ENCODE data around the gene GCN1. TPM values are rescaled to one million over a fixed set of nuclear protein-coding genes. Genes with fewer than 3 reads are reported as not detected.
"Not testable (repeated sequence)": the region's sequence is repeated elsewhere in the genome, so short reads cannot be mapped to it uniquely, and the experiment has no call there.

The GCN1 gene
- total RNA-seq, 1 experiment from 2014 or later, result 27.0 TPM

GRCh38 chr12:120213758-120214157 is 19.2 kb upstream of the GCN1 start:
- no peak for DNase-seq (ENCODE audit: low read depth)

GRCh38 chr12:120213182-120213581 is 18.7 kb upstream of the GCN1 start:
- not testable (repeated sequence) for DNase-seq (ENCODE audit: low read depth)

GRCh38 chr12:120212301-120212700 is 17.8 kb upstream of the GCN1 start:
- no peak for DNase-seq (ENCODE audit: low read depth)

GRCh38 chr12:120211904-120212283 is 17.4 kb upstream of the GCN1 start:
- no peak for DNase-seq (ENCODE audit: low read depth)

GRCh38 chr12:120211243-120211903 is 16.9 kb upstream of the GCN1 start:
- DNase-seq (ENCODE audit: low read depth), result no peak

- DNase-seq (ENCODE audit: low read depth), result no peak
Observed at GRCh38 chr12:120209851-120210250, 15.3 kb upstream of the GCN1 start.

- no peak for DNase-seq (ENCODE audit: low read depth)
Observed at GRCh38 chr12:120207227-120207626, 12.7 kb upstream of the GCN1 start.

- not testable (repeated sequence) for DNase-seq (ENCODE audit: low read depth)
Observed at GRCh38 chr12:120206781-120207180, 12.3 kb upstream of the GCN1 start.

- DNase-seq (ENCODE audit: low read depth), result no peak
Observed at GRCh38 chr12:120206228-120206627, 11.7 kb upstream of the GCN1 start.

- no peak for DNase-seq (ENCODE audit: low read depth)
Observed at GRCh38 chr12:120204171-120204570, 9.7 kb upstream of the GCN1 start.

GRCh38 chr12:120200364-120200800 is 5.9 kb upstream of the GCN1 start:
- DNase-seq (ENCODE audit: low read depth), result no peak

- peak; percentile 71 for DNase-seq (ENCODE audit: low read depth)
Observed at GRCh38 chr12:120199595-120200306, 5.2 kb upstream of the GCN1 start.

GRCh38 chr12:120199025-120199424 is 4.5 kb upstream of the GCN1 start:
- DNase-seq (ENCODE audit: low read depth), result no peak

GRCh38 chr12:120197542-120197887 is 3.0 kb upstream of the GCN1 start:
- DNase-seq (ENCODE audit: low read depth), result no peak

GRCh38 chr12:120196817-120197541 is 2.5 kb upstream of the GCN1 start:
- DNase-seq (ENCODE audit: low read depth), result not testable (repeated sequence)

- no peak for DNase-seq (ENCODE audit: low read depth)
Observed at GRCh38 chr12:120196363-120196762, 1.8 kb upstream of the GCN1 start.

GRCh38 chr12:120194226-120194533 is 335 bp downstream of the GCN1 start:
- DNase-seq (ENCODE audit: low read depth), result no peak

- not testable (repeated sequence) for DNase-seq (ENCODE audit: low read depth)
Observed at GRCh38 chr12:120193286-120193685, 1.2 kb downstream of the GCN1 start.

GRCh38 chr12:120190985-120191480 is 3.5 kb downstream of the GCN1 start:
- no peak for DNase-seq (ENCODE audit: low read depth)

GRCh38 chr12:120190386-120190785 is 4.1 kb downstream of the GCN1 start:
- no peak for DNase-seq (ENCODE audit: low read depth)

GRCh38 chr12:120186654-120187053 is 7.9 kb downstream of the GCN1 start:
- no peak for DNase-seq (ENCODE audit: low read depth)

GRCh38 chr12:120183211-120183631 is 11.3 kb downstream of the GCN1 start:
- no peak for DNase-seq (ENCODE audit: low read depth)
